Lung microvascular endothelial cell (primary cell): ENCODE data around the gene SH3BGR. TPM values are rescaled to one million over a fixed set of nuclear protein-coding genes. Genes with fewer than 3 reads are reported as not detected.
"Not testable (repeated sequence)": the region's sequence is repeated elsewhere in the genome, so short reads cannot be mapped to it uniquely, and the experiment has no call there.

Source experiments
- DNase-seq, 2 donors: peaks; one replicate each; pipeline versions ENCODE4 v3.0.0 to v3.0.0-alpha.2; 2010; ENCODE audit warnings: low read depth in 2 of 2
- total RNA-seq: library from RNA; depleted of rRNA; stranded (reverse); fragments of >200 nt; gene quantifications from 2 replicates; pipeline ENCODE4 v1.2.1, GENCODE V29; 2014

The SH3BGR gene
- total RNA-seq, 1 donor from 2014 or later = 0.20 TPM

DNA sequence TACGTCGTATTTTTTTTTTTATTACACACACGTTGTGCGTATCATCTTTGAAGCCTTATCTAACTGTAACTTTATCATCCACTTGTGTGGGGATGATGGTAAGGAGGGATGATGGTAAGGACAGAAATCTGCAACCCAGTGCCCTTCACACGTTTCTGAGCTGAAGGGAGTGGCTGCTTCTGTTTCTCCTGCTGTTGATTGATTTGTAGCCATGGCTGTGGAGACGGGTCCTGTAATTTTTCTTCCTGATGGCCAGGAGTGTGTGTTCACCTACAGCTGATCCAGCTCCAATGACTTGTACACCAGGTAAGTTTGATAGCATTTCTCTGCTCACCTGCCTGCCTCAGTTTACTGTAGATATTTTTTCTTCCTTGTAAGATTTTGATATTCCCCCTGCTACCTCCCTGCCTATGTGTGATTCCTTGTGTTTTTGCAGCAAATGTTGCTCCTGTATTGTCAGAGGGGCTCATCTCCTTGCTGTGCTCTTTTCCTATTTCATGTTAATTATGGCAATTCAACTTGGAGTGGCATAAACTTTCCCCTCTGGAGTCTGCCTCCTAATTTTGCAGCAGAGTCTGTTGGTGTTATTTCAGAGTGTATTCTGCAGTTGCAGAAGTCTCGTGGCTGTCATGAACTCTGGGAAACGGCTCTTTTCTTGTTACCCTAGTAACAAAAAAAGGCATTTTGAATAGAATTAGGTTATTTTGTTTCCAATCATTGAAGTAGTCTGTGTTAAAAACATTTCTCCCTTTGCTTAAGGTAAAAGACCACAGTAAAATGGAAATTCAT lies 64.1 kb downstream of the SH3BGR start:
- no peak for DNase-seq

DNA sequence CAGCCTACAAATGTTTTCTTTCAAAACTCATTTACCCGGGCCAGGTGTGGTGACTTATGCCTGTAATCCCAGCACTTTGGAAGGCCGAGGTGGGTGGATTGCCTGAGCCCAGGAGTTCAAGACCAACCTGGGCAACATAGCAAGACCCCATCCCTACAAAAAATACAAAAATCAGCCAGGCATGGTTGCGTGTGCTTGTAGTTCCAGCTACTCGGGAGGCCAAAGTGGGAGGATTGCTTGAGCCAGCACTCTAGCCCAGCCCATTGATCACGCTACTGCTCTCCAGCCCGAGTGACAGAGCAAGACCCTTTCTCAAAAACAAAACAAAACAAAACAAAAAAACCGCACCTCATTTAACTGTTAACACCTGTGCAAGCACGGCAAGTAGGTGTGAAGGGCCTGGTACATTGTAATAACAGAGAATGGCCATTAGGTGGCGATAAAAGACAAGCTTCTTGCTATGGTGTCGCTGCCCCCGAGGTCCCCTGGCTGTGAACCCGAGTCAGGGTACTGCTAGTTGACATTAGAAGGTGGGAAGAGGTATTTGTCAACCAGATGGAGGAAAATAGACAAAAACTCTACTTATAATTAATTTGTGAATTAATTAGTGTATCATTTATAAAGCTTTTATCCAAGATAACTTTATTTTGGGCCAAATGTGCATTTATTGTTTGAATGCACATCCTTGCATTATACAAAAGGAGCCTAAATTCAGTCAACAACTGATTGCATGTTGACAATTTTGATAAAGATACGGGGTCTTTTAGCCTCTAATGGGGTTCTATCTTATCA lies 66.5 kb downstream of the SH3BGR start:
- DNase-seq = peak; percentile 43 to 61

DNA sequence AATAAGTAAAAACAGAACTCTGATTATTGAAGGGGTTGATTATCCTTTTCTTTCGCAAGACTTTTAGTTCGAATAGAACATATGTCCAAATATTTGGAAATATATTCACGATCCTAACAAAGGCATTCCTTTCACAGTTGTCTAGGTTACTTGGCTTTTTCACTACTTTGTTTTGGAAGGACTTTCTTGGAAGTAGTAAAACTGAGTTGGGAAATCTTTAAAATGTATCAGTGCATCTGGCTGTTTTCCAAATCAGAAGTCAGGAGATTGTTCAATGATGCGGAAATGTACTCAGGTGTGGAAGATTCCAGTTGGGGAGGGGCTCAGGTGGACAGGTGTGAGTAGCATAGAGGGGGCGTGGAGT lies 67.1 kb downstream of the SH3BGR start:
- no peak for DNase-seq

DNA sequence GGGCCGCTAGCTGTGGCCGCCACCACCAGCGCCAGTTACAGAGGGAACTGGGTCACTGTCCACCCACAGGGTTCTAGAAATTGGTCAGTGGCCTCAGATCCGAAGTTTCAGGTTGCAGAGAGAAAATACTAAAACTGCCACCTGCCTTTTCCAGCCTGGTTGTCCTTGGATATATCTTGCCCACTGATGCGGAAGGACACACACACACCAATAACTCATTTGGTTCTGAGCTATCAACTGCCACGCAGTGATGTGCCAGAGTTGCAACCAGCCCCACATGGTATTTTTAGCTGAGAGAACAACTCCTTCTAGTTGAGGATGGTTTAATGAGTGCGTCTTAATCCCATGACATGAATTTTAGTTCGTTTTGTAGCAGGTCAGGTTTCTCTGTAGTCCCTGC lies 68.1 kb downstream of the SH3BGR start:
- DNase-seq = no peak

DNA sequence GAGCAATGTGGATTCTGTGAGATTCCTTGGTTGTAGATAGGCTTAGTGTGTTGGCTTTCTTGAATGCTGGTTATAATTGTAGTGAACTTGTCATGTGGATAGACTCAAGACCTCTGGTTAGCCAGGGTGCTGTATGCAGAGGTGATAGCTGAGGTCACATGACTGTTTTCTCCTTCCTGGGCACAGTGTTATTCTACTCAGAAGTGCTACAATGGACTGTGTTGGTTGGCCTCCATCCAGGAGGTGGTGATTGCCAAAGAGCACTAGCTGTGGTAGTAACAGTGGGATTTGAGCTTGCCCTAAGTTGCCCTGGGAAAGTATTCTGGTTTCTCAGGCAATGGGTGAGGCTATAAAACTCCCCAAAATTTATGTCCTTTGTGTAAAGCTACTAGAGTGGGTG lies 71.6 kb downstream of the SH3BGR start:
- DNase-seq = peak in 1 of 2 donors; percentile 1

DNA sequence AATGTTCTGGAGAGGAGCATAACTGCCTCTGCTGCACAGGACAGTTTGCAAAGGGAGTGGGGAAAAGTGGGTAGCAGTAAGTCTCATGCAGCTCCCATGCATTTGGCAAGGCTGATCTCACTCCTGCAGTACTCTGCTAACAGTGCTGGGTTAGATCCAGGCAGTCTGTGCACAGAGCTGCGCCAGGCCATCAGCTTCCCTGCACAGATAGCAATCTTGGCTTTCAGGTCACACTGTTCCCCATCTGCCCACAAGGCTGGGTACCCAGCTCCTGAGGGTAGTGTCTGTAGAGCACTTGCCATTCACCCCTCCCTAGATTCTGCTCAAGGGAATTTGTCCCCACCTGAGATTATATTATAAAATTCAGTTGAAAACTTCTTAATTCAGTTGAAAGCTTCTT lies 72.1 kb downstream of the SH3BGR start:
- DNase-seq = no peak

DNA sequence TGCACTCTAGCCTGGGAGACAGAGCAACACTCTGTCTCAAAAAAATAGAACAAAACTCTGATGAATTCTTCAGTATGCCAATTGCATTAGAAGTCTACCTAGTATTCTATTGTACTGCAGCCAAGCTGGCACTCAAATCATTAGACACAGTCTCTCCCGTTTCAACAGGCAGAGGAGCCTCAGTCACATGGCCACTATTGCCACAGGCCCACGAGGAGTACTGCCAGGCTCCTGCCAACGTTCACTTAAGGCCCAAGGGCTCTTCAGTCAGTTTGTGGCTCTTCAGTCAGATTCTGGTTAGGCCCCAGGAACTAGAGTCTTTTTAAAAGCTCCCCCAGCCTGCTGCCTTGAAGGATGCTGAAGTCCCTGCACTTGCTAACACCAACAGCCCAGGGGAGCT lies 73.4 kb downstream of the SH3BGR start:
- no peak for DNase-seq

DNA sequence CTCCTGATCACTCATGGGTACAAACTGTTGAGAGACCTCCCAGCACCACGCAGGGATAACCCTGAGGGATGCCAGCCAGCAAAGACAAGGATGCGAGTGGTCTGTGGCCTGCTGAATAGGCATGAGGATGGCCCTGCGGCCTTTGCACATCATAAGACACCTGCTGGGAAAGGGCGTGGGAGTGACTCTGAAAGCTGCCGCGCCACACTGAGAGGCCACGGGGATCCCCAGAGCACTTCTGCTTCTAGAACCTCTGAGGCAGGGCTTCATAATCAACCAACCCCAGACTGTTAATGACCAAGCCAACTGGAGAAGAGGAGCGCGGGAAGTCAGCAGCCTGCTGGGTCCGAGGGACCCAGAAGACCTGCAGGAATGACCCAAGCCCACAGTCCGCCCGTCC lies 73.8 kb downstream of the SH3BGR start:
- no peak for DNase-seq

GRCh38 chr21:39527067-39527595 lies 75.4 kb downstream of the SH3BGR start:
- DNase-seq = no peak

DNA sequence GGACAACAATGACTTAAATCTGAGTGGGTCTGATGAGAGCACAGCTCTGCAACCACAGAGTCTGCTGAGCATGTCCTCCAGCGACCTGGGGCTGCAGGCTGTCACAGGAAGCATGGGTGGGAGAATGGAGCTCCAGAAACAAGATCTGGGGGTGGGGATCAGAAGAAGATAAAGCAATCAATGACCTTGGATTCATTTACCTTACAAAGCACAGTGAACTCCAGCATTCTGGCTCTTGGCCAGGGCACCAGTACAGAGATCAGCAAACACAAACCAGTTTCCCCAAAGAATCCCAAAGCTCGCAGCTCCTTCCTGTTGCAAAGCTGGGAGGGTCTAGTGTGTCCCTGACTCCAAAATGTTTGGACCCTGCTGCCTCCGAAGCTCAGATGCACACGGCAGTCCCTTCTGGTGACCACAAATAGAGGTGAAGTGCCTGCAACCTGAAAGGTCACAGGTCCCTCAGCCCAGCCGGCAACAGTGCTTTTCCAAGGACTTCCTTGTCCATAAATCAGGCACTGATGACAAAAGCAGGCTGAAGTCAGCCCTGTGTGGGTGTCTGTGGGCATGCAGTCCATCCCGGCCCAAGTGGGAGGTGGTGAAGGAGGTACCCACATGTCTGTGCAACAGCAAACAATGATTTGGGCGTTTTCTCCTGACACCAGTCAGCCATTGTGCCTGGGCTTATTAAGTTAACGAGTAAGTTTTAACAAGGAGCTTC lies 76.1 kb downstream of the SH3BGR start:
- DNase-seq = no peak

DNA sequence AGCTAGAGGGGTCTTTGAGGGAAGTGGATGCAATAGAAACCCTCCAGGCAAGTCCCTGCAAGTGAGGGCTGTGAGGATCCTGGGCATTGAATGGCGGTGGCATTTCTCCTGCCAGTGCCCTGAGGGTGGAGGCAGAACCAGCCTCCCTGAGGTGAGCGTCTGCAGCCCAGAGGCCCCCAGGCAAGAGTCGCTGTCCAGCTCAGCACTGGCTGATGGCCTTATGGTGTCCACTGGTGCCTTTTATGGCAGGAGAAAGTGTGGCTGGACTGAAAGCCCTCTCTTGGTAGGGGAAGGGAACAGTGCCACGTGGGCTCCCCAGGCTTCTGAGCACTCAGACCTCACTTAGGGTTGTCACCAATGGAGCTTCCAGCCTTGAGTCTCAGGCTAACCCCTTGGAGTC lies 77.3 kb downstream of the SH3BGR start:
- DNase-seq = no peak

- DNase-seq = no peak
Measured at GRCh38 chr21:39531064-39531463, 79.3 kb downstream of the SH3BGR start.

DNA sequence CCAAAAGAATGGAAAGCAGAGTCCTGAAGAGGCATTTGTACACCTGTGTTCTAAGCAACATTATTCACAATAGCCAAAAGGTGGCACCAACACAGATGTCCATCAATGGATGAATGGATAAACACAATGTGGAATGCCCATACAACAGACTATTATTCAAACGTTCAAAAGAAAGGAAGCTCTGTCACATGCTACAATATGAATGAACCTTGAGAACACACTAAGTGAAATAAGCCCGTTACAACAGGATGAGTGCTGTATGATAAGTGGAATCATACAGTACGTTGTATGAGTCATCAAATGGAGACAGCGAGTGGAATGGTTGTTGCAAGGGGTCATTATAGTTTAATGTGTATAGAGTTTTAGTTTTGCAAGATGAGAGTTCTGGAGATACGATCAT lies 80.1 kb downstream of the SH3BGR start:
- no peak for DNase-seq

DNA sequence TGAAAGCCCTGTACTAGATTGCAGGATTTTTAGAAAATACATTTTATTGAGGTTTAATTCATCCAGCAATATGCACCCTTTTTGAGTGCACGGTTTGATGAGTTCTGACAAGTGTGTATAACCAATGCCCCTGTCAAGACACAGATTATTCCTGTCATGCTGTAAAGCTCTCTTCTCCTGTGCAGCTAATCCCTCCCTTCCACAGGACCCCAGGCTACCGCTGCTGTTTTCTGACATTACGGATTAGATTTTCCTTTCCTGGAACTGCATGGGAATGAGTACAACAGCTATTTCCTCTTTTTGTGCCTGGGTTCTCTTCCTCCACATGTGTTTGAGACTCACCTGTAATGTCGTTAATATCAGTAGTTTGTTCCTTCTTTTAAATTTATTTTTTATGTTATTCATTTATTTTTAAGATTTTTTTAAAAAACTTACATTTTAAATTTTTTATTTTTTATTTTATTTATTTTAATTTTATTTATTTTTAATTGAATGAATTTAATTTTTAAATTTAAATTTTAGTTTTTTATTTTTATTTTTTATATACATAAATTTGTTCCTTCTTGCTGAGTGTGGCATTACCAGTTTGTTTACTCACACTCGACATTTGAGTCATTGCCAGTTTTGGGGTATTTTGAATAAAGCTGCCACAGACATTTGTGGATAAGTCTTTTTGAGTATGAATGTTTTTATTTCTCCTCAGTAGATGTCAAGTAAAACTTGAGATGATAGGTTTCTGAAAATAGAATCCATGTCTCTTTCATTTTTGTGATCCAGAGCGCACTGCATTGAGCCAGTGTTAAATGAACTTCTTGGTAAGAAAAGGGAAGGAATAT lies 82.0 kb downstream of the SH3BGR start:
- DNase-seq = no peak

GRCh38 chr21:39535646-39536437 lies 84.1 kb downstream of the SH3BGR start:
- no peak for DNase-seq

GRCh38 chr21:39536835-39537234 lies 85.1 kb downstream of the SH3BGR start:
- DNase-seq = no peak

DNA sequence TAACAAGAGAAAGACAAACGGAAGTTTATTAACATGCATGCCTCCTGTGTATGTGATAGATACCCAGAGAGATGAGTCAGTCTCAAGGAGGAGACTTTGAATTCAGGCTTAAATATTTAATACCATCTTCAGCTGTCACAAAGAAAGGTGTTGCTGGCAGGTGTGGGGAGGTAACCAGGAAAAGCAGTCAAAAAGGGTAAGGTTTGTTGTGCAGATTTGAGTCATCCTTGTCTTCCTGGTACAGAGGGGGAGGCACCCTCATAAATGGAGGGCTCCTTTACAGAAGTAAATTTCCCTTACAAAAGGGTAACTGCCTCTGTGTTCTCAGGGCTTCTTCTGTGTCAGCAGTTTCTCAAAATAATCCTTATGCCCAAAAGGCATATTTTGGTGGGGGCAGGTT lies 85.8 kb downstream of the SH3BGR start:
- DNase-seq = no peak

DNA sequence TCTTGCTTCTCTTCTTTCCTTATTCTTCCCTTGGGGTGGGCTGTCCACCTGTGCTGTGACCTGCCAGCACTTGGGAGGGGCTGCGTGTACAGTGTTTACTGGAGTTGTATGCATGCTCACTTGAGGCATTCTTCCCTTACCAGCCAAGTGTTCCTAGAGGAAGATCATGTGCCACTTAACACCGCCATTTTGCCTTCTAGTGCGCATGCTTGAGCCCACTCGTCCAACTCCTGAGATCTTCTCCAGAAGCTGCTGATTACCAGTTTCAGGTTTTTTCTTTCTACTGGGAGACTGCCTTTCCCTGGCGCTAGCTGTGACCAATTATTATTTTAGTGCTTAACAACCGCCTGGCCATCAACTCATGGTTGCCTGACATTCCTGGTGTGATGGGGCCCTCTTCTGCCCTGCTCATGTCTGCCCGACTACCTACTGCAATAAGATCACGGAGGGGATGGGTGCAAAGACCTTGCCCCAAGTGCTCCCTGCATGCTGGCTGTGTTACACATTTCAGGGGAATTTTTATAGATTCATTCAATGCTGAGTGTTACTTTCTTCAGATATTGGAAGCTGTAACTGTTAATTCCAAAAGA lies 86.8 kb downstream of the SH3BGR start:
- no peak for DNase-seq

- DNase-seq = not testable (repeated sequence)
Measured at GRCh38 chr21:39540367-39540766, 88.6 kb downstream of the SH3BGR start.

- DNase-seq = no peak
Measured at GRCh38 chr21:39542736-39543135, 91.0 kb downstream of the SH3BGR start.
